ENCODE measurements around the gene AMPH. TPM values are rescaled to one million over a fixed set of nuclear protein-coding genes. Genes with fewer than 3 reads are reported as not detected.
A peak's percentile ranks its signal among the peaks of the same experiment; 100 is the strongest.
"Not testable (repeated sequence)": the region's sequence is repeated elsewhere in the genome, so short reads cannot be mapped to it uniquely, and the experiment has no call there.

The AMPH gene
- total RNA-seq, 5 donors from 2014 or later (not counting 1 experiment from before 2014, with no cell fraction given): not detected

GRCh38 chr7:38349869-38350583 lies 281.1 kb downstream of the AMPH start:
- peak overlapping the region; percentile 74 for H3K27ac ChIP-seq (ENCODE audit: low read length)
- H3K4me1 Mint-ChIP-seq: peaks cover 62 to 71% (median 65%) of the 10 kb centered on the region in 3 donors
- peak overlapping the region; percentile 83 to 87 (median 86) for H3K4me3 Mint-ChIP-seq
- WGBS (ENCODE audit: insufficient coverage): 11% methylated on average over 3 of the region's 6 CpGs
- H3K9me3 Mint-ChIP-seq; H3K36me3 ChIP-seq (ENCODE audit: control insufficient read depth in 2 of 2, extremely low read depth in 1 of 2, insufficient read depth in 1 of 2, low read length in 1 of 2); H3K27me3 ChIP-seq (replicated peaks in 1 of 2; ENCODE audit: control insufficient read depth in 2 of 2, extremely low read depth in 1 of 2, insufficient read depth in 2 of 2, low read length in 1 of 2); POLR2A ChIA-PET; H3K27me3 Mint-ChIP-seq; H3K36me3 Mint-ChIP-seq; H3K9me3 ChIP-seq: not testable (repeated sequence)
- peaks cover 6 to 21% of the 10 kb centered on the region in 2 experiments for H3K4me1 ChIP-seq (ENCODE audit: control insufficient read depth in 1 of 2, extremely low read depth in 1 of 2, insufficient read depth in 2 of 2, low read length in 2 of 2)
- peak overlapping the region; percentile 44 for H3K4me3 ChIP-seq (ENCODE audit: control insufficient read depth in 1 of 2, extremely low read depth in 1 of 2, low read length in 1 of 2)
- ATAC-seq (replicated peaks in 1 of 4) (peak; percentile 52 to 76 (median 56)), DNase-seq (peak in 16 of 35 experiments; percentile 33 to 77 (median 49))
- peak overlapping the region; percentile 98 for H3K27ac Mint-ChIP-seq
- CTCF ChIA-PET: interaction anchor here (0.7 to 3.4 kb wide), 14 partner anchors 8 to 134 kb away, joined by 3 to 20 read pairs (median 4); no protein-coding TSS in a partner anchor

- H3K4me1 Mint-ChIP-seq: peaks cover 66 to 72% (median 68%) of the 10 kb centered on the region in 3 donors
Measured at GRCh38 chr7:38349126-38349795, 281.9 kb downstream of the AMPH start.

GRCh38 chr7:38345299-38346172 lies 285.6 kb downstream of the AMPH start:
- DNase-seq (peak in 14 of 35 experiments; percentile 30 to 64 (median 50)), ATAC-seq (replicated peaks in 1 of 4) (peak in 2 of 4 experiments; percentile 33 to 53)
- Mint-ChIP-seq H3K4me1 (peaks cover 63 to 66% (median 64%) of the 10 kb centered on the region in 3 donors), H3K4me3 (peak overlapping the region; percentile 34 to 78 (median 47)), H3K27ac (peak overlapping the region; percentile 84 to 94)
- no CpG with 5 or more reads among the region's 6 CpGs for WGBS (ENCODE audit: insufficient coverage)
- H3K36me3 Mint-ChIP-seq; H3K27me3 Mint-ChIP-seq; H3K27me3 ChIP-seq (replicated peaks in 1 of 2; ENCODE audit: control insufficient read depth in 2 of 2, extremely low read depth in 1 of 2, insufficient read depth in 2 of 2, low read length in 1 of 2); H3K9me3 Mint-ChIP-seq; POLR2A ChIA-PET; H3K9me3 ChIP-seq; H3K36me3 ChIP-seq (ENCODE audit: control insufficient read depth in 2 of 2, extremely low read depth in 1 of 2, insufficient read depth in 1 of 2, low read length in 1 of 2): not testable (repeated sequence)
- H3K27ac ChIP-seq (ENCODE audit: low read length): peak overlapping the region; percentile 58
- peak overlapping the region in 1 of 2 donors; percentile 19 for H3K4me3 ChIP-seq (ENCODE audit: control insufficient read depth in 1 of 2, extremely low read depth in 1 of 2, low read length in 1 of 2)
- H3K4me1 ChIP-seq (ENCODE audit: control insufficient read depth in 1 of 2, extremely low read depth in 1 of 2, insufficient read depth in 2 of 2, low read length in 2 of 2): peaks cover 15 to 27% of the 10 kb centered on the region in 2 experiments
- CTCF ChIA-PET: interaction anchor here (0.7 to 4.5 kb wide), 18 partner anchors 9 to 134 kb away, joined by 3 to 43 read pairs (median 4); no protein-coding TSS in a partner anchor

More at GRCh38 chr7:38349126-38349795, 281.9 kb downstream of the AMPH start:
- H3K27me3 ChIP-seq (replicated peaks in 1 of 2; ENCODE audit: control insufficient read depth in 2 of 2, extremely low read depth in 1 of 2, insufficient read depth in 2 of 2, low read length in 1 of 2); POLR2A ChIA-PET; H3K36me3 Mint-ChIP-seq; H3K9me3 Mint-ChIP-seq; H3K27me3 Mint-ChIP-seq; DNase-seq; H3K9me3 ChIP-seq; H3K36me3 ChIP-seq (ENCODE audit: control insufficient read depth in 2 of 2, extremely low read depth in 1 of 2, insufficient read depth in 1 of 2, low read length in 1 of 2): not testable (repeated sequence)
- peaks cover 8 to 23% of the 10 kb centered on the region in 2 experiments for H3K4me1 ChIP-seq (ENCODE audit: control insufficient read depth in 1 of 2, extremely low read depth in 1 of 2, insufficient read depth in 2 of 2, low read length in 2 of 2)
- peak; percentile 44 to 53 (median 49) for ATAC-seq (replicated peaks in 1 of 4)
- H3K27ac ChIP-seq (ENCODE audit: low read length): peak overlapping the region; percentile 74
- WGBS (ENCODE audit: insufficient coverage): no CpG with 5 or more reads among the region's 9 CpGs
- peak overlapping the region; percentile 83 to 87 (median 86) for H3K4me3 Mint-ChIP-seq
- H3K27ac Mint-ChIP-seq: peak overlapping the region; percentile 98
- H3K4me3 ChIP-seq (ENCODE audit: control insufficient read depth in 1 of 2, extremely low read depth in 1 of 2, low read length in 1 of 2): peak overlapping the region; percentile 15 to 44
- CTCF ChIA-PET: interaction anchor here (1.1 to 3.4 kb wide), 14 partner anchors 9 to 134 kb away, joined by 3 to 20 read pairs (median 6); no protein-coding TSS in a partner anchor

GRCh38 chr7:38344741-38345140 lies 286.4 kb downstream of the AMPH start:
- H3K27me3 Mint-ChIP-seq; H3K36me3 ChIP-seq (ENCODE audit: control insufficient read depth in 2 of 2, extremely low read depth in 1 of 2, insufficient read depth in 1 of 2, low read length in 1 of 2); H3K9me3 Mint-ChIP-seq; POLR2A ChIA-PET; H3K27me3 ChIP-seq (replicated peaks in 1 of 2; ENCODE audit: control insufficient read depth in 2 of 2, extremely low read depth in 1 of 2, insufficient read depth in 2 of 2, low read length in 1 of 2); H3K36me3 Mint-ChIP-seq; H3K9me3 ChIP-seq: not testable (repeated sequence)
- Histone ChIP-seq H3K27ac (ENCODE audit: low read length) (peak overlapping the region; percentile 58), H3K4me1 (ENCODE audit: control insufficient read depth in 1 of 2, extremely low read depth in 1 of 2, insufficient read depth in 2 of 2, low read length in 2 of 2) (peaks cover 17 to 31% of the 10 kb centered on the region in 2 experiments), H3K4me3 (ENCODE audit: control insufficient read depth in 1 of 2, extremely low read depth in 1 of 2, low read length in 1 of 2) (peak overlapping the region in 1 of 2 donors; percentile 19)
- ATAC-seq (replicated peaks in 1 of 4): peak; percentile 64 to 65 (median 64)
- H3K4me1 Mint-ChIP-seq: peaks cover 63 to 67% (median 64%) of the 10 kb centered on the region in 3 donors
- CTCF ChIA-PET: interaction anchor here (0.9 to 4.5 kb wide), 14 partner anchors 9 to 133 kb away, joined by 3 to 43 read pairs (median 5); no protein-coding TSS in a partner anchor
- 0% methylated on average over 1 of the region's 3 CpGs for WGBS (ENCODE audit: insufficient coverage)
- DNase-seq: peak in 2 of 35 experiments; percentile 37 to 42
- H3K4me3 Mint-ChIP-seq: peak overlapping the region; percentile 52 to 78 (median 59)
- peak overlapping the region; percentile 84 to 94 for H3K27ac Mint-ChIP-seq

- peak overlapping the region; percentile 44 for H3K27ac ChIP-seq (ENCODE audit: low read length)
- H3K27me3 Mint-ChIP-seq; H3K9me3 ChIP-seq; POLR2A ChIA-PET; DNase-seq; H3K36me3 ChIP-seq (ENCODE audit: control insufficient read depth in 2 of 2, extremely low read depth in 1 of 2, insufficient read depth in 1 of 2, low read length in 1 of 2); H3K27me3 ChIP-seq (replicated peaks in 1 of 2; ENCODE audit: control insufficient read depth in 2 of 2, extremely low read depth in 1 of 2, insufficient read depth in 2 of 2, low read length in 1 of 2); ATAC-seq (replicated peaks in 1 of 4); H3K36me3 Mint-ChIP-seq; H3K9me3 Mint-ChIP-seq: not testable (repeated sequence)
- CTCF ChIA-PET: interaction anchor here (1.6 to 4.5 kb wide), 3 partner anchors 11 to 125 kb away, joined by 3 to 43 read pairs (median 9); no protein-coding TSS in a partner anchor
- H3K4me3 ChIP-seq (ENCODE audit: control insufficient read depth in 1 of 2, extremely low read depth in 1 of 2, low read length in 1 of 2): peak overlapping the region; percentile 29 to 40
- H3K4me1 ChIP-seq (ENCODE audit: control insufficient read depth in 1 of 2, extremely low read depth in 1 of 2, insufficient read depth in 2 of 2, low read length in 2 of 2): peaks cover 17 to 35% of the 10 kb centered on the region in 2 experiments
- H3K27ac Mint-ChIP-seq: peak overlapping the region; percentile 90 to 97
- H3K4me3 Mint-ChIP-seq: peak overlapping the region; percentile 37 to 71 (median 62)
- no CpG with 5 or more reads among the region's 5 CpGs for WGBS (ENCODE audit: insufficient coverage)
- H3K4me1 Mint-ChIP-seq: peaks cover 58 to 64% (median 60%) of the 10 kb centered on the region in 3 donors
Measured at GRCh38 chr7:38342135-38342534, 289.0 kb downstream of the AMPH start.
